ENCODE measurements around the gene BRIP1.

Gene BRIP1

GRCh38 chr17:61680921-61681320, 182.4 kb downstream of the BRIP1 start:
- TF ChIP-seq TEAD4 (IDR thresholded peaks at IDR 0.05) (no peak), EGR1 (IDR thresholded peaks at IDR 0.05) (no peak), CEBPB (IDR thresholded peaks at IDR 0.05) (no peak), REST (IDR thresholded peaks at IDR 0.05; ENCODE audit: low read depth) (no peak), TAF1 (IDR thresholded peaks at IDR 0.05; ENCODE audit: low read depth) (no peak), MAX (IDR thresholded peaks at IDR 0.05) (no peak), YY1 (IDR thresholded peaks at IDR 0.05; ENCODE audit: low read depth) (no peak), ZBTB7A (IDR thresholded peaks at IDR 0.05; ENCODE audit: low read depth) (no peak), TCF12 (IDR thresholded peaks at IDR 0.05; ENCODE audit: low read depth) (no peak), USF1 (IDR thresholded peaks at IDR 0.05) (no peak), FOXM1 (IDR thresholded peaks at IDR 0.05; ENCODE audit: borderline replicate concordance, low read depth) (no peak), NFIC (IDR thresholded peaks at IDR 0.05) (no peak), EP300 (IDR thresholded peaks at IDR 0.05; ENCODE audit: borderline replicate concordance) (no peak), CREB1 (IDR thresholded peaks at IDR 0.05; ENCODE audit: low read depth) (no peak), RAD21 (IDR thresholded peaks at IDR 0.05; ENCODE audit: low read depth) (no peak)

- TF ChIP-seq RAD21 (IDR thresholded peaks at IDR 0.05; ENCODE audit: low read depth) (no peak), CEBPB (IDR thresholded peaks at IDR 0.05) (no peak), TAF1 (IDR thresholded peaks at IDR 0.05; ENCODE audit: low read depth) (no peak), EP300 (IDR thresholded peaks at IDR 0.05; ENCODE audit: borderline replicate concordance) (no peak), NFIC (IDR thresholded peaks at IDR 0.05) (peak; percentile 51)
These were observed 185.0 kb downstream of the BRIP1 start for GRCh38 chr17:61678339-61678738.

- TF ChIP-seq FOXM1 (IDR thresholded peaks at IDR 0.05; ENCODE audit: borderline replicate concordance, low read depth) (no peak), USF1 (IDR thresholded peaks at IDR 0.05) (no peak)
These were observed 191.2 kb downstream of the BRIP1 start for GRCh38 chr17:61672140-61672539.

GRCh38 chr17:61670691-61671090, 192.6 kb downstream of the BRIP1 start:
- TF ChIP-seq TAF1 (IDR thresholded peaks at IDR 0.05; ENCODE audit: low read depth) (no peak), ZBTB7A (IDR thresholded peaks at IDR 0.05; ENCODE audit: low read depth) (no peak), EP300 (IDR thresholded peaks at IDR 0.05; ENCODE audit: borderline replicate concordance) (no peak), REST (IDR thresholded peaks at IDR 0.05; ENCODE audit: low read depth) (no peak), NFIC (IDR thresholded peaks at IDR 0.05) (no peak), CEBPB (IDR thresholded peaks at IDR 0.05) (no peak), YY1 (IDR thresholded peaks at IDR 0.05; ENCODE audit: low read depth) (no peak), CREB1 (IDR thresholded peaks at IDR 0.05; ENCODE audit: low read depth) (no peak), FOXM1 (IDR thresholded peaks at IDR 0.05; ENCODE audit: borderline replicate concordance, low read depth) (no peak), EGR1 (IDR thresholded peaks at IDR 0.05) (no peak), RAD21 (IDR thresholded peaks at IDR 0.05; ENCODE audit: low read depth) (no peak)

GRCh38 chr17:61669522-61669921, 193.8 kb downstream of the BRIP1 start:
- TF ChIP-seq EGR1 (IDR thresholded peaks at IDR 0.05) (no peak), TEAD4 (IDR thresholded peaks at IDR 0.05) (no peak), NFIC (IDR thresholded peaks at IDR 0.05) (no peak), TAF1 (IDR thresholded peaks at IDR 0.05; ENCODE audit: low read depth) (no peak), RAD21 (IDR thresholded peaks at IDR 0.05; ENCODE audit: low read depth) (no peak), USF1 (IDR thresholded peaks at IDR 0.05) (no peak), TCF12 (IDR thresholded peaks at IDR 0.05; ENCODE audit: low read depth) (no peak), REST (IDR thresholded peaks at IDR 0.05; ENCODE audit: low read depth) (no peak), FOXM1 (IDR thresholded peaks at IDR 0.05; ENCODE audit: borderline replicate concordance, low read depth) (no peak), CREB1 (IDR thresholded peaks at IDR 0.05; ENCODE audit: low read depth) (no peak), CEBPB (IDR thresholded peaks at IDR 0.05) (no peak)
